Right lobe of liver (tissue), 6 donors: ENCODE results near the gene ZNF415. TPM values are rescaled to one million over a fixed set of nuclear protein-coding genes. Genes with fewer than 3 reads are reported as not detected.

Experiments used
- ATAC-seq, 4 donors: fragments of 200-7000 bp; cut with Tn5 transposase; one replicate each; pipeline ENCODE4 v1.9.1; 2020; ENCODE audit warnings: mild to moderate bottlenecking in 4 of 4, moderate library complexity in 4 of 4
- DNase-seq, 3 donors: peaks; one replicate each; pipeline ENCODE4 v3.0.0-alpha.2; 2020
- H3K27ac ChIP-seq, 3 donors: fragments of 200-600 bp; one replicate each; pipeline ENCODE4 v1.8.0; 2022
- H3K27me3 ChIP-seq, 2 donors: fragments of 200-600 bp; one replicate each; pipeline ENCODE4 v1.8.0; 2022
- H3K36me3 ChIP-seq, 4 donors: fragments of 200-600 bp; sonication (generic) in 1 of 4; one replicate each; pipeline versions ENCODE4 v1.5.1 to v1.8.0; 2017 to 2022; ENCODE audit warnings: control low read depth in 1 of 4
- H3K4me1 ChIP-seq, 4 donors: fragments of 200-600 bp; sonication (generic) in 1 of 4; one replicate each; pipeline versions ENCODE4 v1.5.1 to v1.8.0; 2017 to 2022; ENCODE audit warnings: control low read depth in 1 of 4
- H3K4me3 ChIP-seq, 3 donors: fragments of 200-600 bp; one replicate each; pipeline ENCODE4 v1.8.0; 2022
- H3K9me3 ChIP-seq, 4 donors: fragments of 200-600 bp; sonication (generic) in 1 of 4; one replicate each; pipeline versions ENCODE4 v1.5.1 to v1.8.0; 2017 to 2022; ENCODE audit warnings: control low read depth in 1 of 4
- POLR2A ChIP-seq: fragments of 450-650 bp; IDR thresholded peaks from one replicate; pipeline ENCODE4 v1.6.1; 2017; ENCODE audit warnings: antibody characterized with exemption, mild to moderate bottlenecking
- WGBS: methylation state at CpG from one replicate; pipeline ENCODE4 v1.1.6; 2018; ENCODE audit warnings: low coverage, low lambda C conversion rate; ENCODE audit not compliant: insufficient coverage; ENCODE audit errors: missing lambda C conversion rate; 5-methylcytosine and 5-hydroxymethylcytosine counted together
- intact Hi-C, 2 donors: fragments of 100-400 bp; cut with DNase I; formaldehyde crosslinking; loops; one replicate each; pipeline versions ENCODE4 v1.11.2 to v1.14.1; 2022
- total RNA-seq, 6 experiments: library from RNA; depleted of rRNA in 2 of 6; stranded (reverse); fragments of >200 nt in 2 of 6; fragmentation: NEBNext Ultra II Directional in 3 of 6; extraction: Animal tissue kit (Norgen Biotek cat#: 25700) in 3 of 6; gene quantifications; one replicate each; pipeline versions ENCODE4 v1.1.0 to v1.2.4, GENCODE V29; 2016 to 2023
- TF ChIP-seq, protein P1 (sequence below), 4 donors: fragments of 200-600 bp in 3 of 4; fragments of 450-650 bp in 1 of 4; IDR thresholded peaks; one replicate each; pipeline versions ENCODE4 v1.5.1 to v1.8.0; 2016 to 2022; ENCODE audit warnings: antibody characterized with exemption in 4 of 4, mild to moderate bottlenecking in 2 of 4
- donor health status: DM: no; HTN: yes; CAD: no.
- donor health status: DM: no; HTN: no; CAD: no.
- donor health status: DM: no; HTN: no; CAD: no.
- donor health status: DM: no; HTN: yes; CAD: no.
- donor health status: DM: no; HTN: yes; CAD: no.

Gene ZNF415
- total RNA-seq, 6 experiments from 2014 or later = 0.12 to 1.3 (median 0.47) TPM

DNA sequence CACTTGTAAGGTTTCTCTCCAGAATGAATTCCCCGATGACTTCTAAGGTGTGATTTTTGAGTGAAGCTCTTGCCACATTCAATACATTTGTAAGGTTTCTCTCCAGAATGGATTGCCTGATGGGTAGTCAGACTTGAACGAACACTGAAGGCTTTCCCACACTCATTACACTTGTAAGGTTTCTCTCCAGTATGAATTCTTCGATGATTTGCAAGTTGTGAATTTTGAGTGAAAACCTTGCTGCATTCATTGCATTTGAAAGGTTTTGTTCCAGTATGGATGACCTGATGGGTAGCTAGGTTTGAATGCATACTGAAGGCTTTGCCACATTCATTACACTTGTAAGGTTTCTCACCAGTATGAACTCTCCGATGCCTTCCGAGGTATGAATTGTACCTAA, 63.9 kb downstream of the ZNF415 start:
- intact Hi-C loops = no loop called here
- no peak overlapping the region for H3K27ac ChIP-seq
- 97% methylated on average over 5 of the region's 5 CpGs for WGBS
- H3K27me3 ChIP-seq = no peaks in the 10 kb centered on the region
- TF ChIP-seq, protein P1, sequence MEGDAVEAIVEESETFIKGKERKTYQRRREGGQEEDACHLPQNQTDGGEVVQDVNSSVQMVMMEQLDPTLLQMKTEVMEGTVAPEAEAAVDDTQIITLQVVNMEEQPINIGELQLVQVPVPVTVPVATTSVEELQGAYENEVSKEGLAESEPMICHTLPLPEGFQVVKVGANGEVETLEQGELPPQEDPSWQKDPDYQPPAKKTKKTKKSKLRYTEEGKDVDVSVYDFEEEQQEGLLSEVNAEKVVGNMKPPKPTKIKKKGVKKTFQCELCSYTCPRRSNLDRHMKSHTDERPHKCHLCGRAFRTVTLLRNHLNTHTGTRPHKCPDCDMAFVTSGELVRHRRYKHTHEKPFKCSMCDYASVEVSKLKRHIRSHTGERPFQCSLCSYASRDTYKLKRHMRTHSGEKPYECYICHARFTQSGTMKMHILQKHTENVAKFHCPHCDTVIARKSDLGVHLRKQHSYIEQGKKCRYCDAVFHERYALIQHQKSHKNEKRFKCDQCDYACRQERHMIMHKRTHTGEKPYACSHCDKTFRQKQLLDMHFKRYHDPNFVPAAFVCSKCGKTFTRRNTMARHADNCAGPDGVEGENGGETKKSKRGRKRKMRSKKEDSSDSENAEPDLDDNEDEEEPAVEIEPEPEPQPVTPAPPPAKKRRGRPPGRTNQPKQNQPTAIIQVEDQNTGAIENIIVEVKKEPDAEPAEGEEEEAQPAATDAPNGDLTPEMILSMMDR (IDR thresholded peaks at IDR 0.05) = no peak
- no peak for TF ChIP-seq POLR2A
- H3K4me3 ChIP-seq = no peak overlapping the region
- no peak for ATAC-seq
- peaks cover 0 to 47% (median 8%) of the 10 kb centered on the region in 4 donors for H3K9me3 ChIP-seq
- no peak for DNase-seq
- H3K36me3 ChIP-seq = peaks cover 0 to 43% (median 28%) of the 10 kb centered on the region in 4 donors
- H3K4me1 ChIP-seq = no peaks in the 10 kb centered on the region

DNA sequence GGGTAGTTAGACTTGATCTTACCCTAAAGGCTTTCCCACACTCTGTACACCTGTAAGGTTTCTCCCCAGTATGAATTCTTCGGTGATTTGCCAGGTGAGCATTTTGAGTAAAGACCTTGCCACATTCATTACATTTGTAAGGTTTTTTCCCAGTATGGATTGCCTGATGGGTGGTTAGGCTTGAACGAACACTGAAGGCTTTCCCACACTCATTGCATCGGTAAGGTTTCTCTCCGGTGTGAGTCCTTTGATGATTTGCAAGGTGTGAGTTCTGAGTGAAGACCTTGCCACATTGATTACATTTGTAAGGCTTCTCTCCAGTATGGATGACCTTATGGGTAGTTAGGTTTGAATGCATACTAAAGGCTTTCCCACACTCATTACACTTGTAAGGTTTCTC, 64.5 kb downstream of the ZNF415 start:
- no peak overlapping the region for H3K4me3 ChIP-seq
- peaks cover 0 to 37% (median 22%) of the 10 kb centered on the region in 4 donors for H3K36me3 ChIP-seq

DNA sequence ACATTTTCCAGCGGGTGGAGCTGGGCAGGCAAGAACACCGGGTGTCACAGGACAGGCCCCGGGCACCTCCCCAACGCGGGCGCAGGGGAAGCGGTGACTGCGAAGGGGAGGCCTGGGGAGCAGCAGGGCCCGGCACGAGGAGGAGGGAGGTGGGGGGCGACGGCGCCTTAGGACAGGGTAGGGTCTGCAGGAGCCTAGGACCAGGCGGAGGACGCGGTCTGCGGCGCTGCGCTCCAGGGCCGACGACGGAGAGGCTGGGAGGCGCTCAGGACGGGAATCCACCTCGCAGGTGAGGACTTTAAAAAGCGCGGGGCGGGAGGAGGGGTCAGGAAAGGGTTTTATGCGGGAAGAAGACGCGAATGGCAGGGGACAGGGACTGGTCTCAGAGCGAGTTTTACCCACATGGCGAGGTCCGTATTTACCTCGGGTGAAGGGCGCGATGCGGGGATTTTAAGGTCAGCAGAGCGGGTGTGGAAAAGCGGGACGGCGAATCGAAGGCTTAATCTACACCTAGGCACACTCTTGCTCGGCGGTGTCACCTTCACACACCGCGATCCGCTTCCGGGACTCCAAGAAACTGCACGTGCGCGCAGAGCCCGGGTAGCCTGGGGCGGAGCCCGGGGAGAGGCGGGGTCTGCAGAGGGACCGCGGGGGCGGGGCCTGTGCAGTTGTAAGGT, 74.7 kb downstream of the ZNF415 start:
- TF ChIP-seq, protein P1 (IDR thresholded peaks at IDR 0.05) = no peak

More for the DNA sequence above, 64.5 kb downstream of the ZNF415 start:
- DNase-seq (no peak), ATAC-seq (no peak)
- no peak for TF ChIP-seq POLR2A
- TF ChIP-seq, protein P1 (IDR thresholded peaks at IDR 0.05) = no peak
- intact Hi-C loops = no loop called here
- H3K27me3 ChIP-seq = no peaks in the 10 kb centered on the region
- 88% methylated on average over 3 of the region's 4 CpGs for WGBS
- no peaks in the 10 kb centered on the region for H3K4me1 ChIP-seq
- H3K9me3 ChIP-seq = peaks cover 0 to 47% (median 8%) of the 10 kb centered on the region in 4 donors
- no peak overlapping the region for H3K27ac ChIP-seq

More for the DNA sequence above, 74.7 kb downstream of the ZNF415 start:
- peak in 2 of 4 donors; percentile 23 to 46 for ATAC-seq
- H3K9me3 ChIP-seq = peaks cover 0 to 9% (median 0%) of the 10 kb centered on the region in 4 donors
- no peaks in the 10 kb centered on the region for H3K4me1 ChIP-seq
- H3K27ac ChIP-seq = no peak overlapping the region
- H3K36me3 ChIP-seq = no peaks in the 10 kb centered on the region
- no peak overlapping the region for H3K4me3 ChIP-seq
- no peak for DNase-seq
- intact Hi-C loops = no loop called here
- no peaks in the 10 kb centered on the region for H3K27me3 ChIP-seq
- WGBS = 7% methylated on average over 19 of the region's 59 CpGs

Other genes with a start within 250 kb of the ZNF415 start
- 1 to 10 TPM in 3 of 6 experiments, under 1 TPM in 2, not detected in 1; 0.68 to 5.0 (median 1.1) TPM for gene ZNF320, start 235.3 kb downstream of the ZNF415 start, total RNA-seq
- 1 to 10 TPM in 1 of 6 experiments, under 1 TPM in 5; 0.37 to 2.0 (median 0.76) TPM for gene ZNF888, start 209.5 kb downstream of the ZNF415 start, total RNA-seq
- gene ZNF816, start 170.0 kb downstream of the ZNF415 start, total RNA-seq = 1 to 10 TPM in 5 of 6 experiments, under 1 TPM in 1; 0.68 to 3.5 (median 1.9) TPM
- gene ERVV-1, start 119.0 kb downstream of the ZNF415 start, total RNA-seq = not detected
- gene ERVV-2, start 88.2 kb downstream of the ZNF415 start, total RNA-seq = not detected
- gene ZNF160, start 29.5 kb downstream of the ZNF415 start, total RNA-seq = 10 to 100 TPM in 5 of 6 experiments, 1 to 10 TPM in 1; 6.6 to 18.9 (median 13.9) TPM
- gene ZNF347, start 26.1 kb upstream of the ZNF415 start, total RNA-seq = 1 to 10 TPM in 5 of 6 experiments, under 1 TPM in 1; 0.70 to 4.2 (median 2.0) TPM
- gene ZNF665, start 60.4 kb upstream of the ZNF415 start, total RNA-seq = under 1 TPM in 5 of 6 experiments, not detected in 1; 0.09 to 0.47 (median 0.32) TPM
- gene ZNF677, start 122.0 kb upstream of the ZNF415 start, total RNA-seq = 1 to 10 TPM in 3 of 6 experiments, under 1 TPM in 3; 0.25 to 2.0 (median 1.1) TPM
- not detected for gene VN1R2, start 125.4 kb upstream of the ZNF415 start, total RNA-seq
- not detected for gene VN1R4, start 134.8 kb upstream of the ZNF415 start, total RNA-seq
- 1 to 10 TPM in 4 of 6 experiments, under 1 TPM in 2; 0.86 to 3.0 (median 1.4) TPM for gene ZNF845, start 200.8 kb upstream of the ZNF415 start, total RNA-seq
- 1 to 10 TPM; 1.7 to 3.7 (median 2.2) TPM for gene ZNF525, start 232.8 kb upstream of the ZNF415 start, total RNA-seq